Panc1 (cell line): ENCODE measurements around the gene APOC3.

Experiments used
- CTCF ChIP-seq: fragments of 450-650 bp; IDR thresholded peaks from 2 replicates; pipeline ENCODE4 v1.5.1; 2017; ENCODE audit warnings: mild to moderate bottlenecking
- POLR2AphosphoS5 ChIP-seq: IDR thresholded peaks from 2 replicates; pipeline ENCODE4 v1.6.1; 2012; ENCODE audit warnings: mild to moderate bottlenecking, low read depth, low read length, moderate library complexity

GRCh38 chr11:116857936-116858335 is 28.2 kb downstream of the APOC3 start:
- TF ChIP-seq POLR2AphosphoS5 (no peak), CTCF (no peak)
